GM13977 (cell line): ENCODE results near the gene C12orf57.

Experiments used
- DNase-seq: peaks from one replicate; pipeline ENCODE4 v3.0.0; 2012; ENCODE audit warnings: low spot score
- CTCF ChIP-seq: IDR thresholded peaks from 2 replicates; pipeline ENCODE4 v1.5.1; 2012; ENCODE audit warnings: mild to moderate bottlenecking, control low read depth; ENCODE audit not compliant: insufficient read depth; ENCODE audit errors: extremely low read depth, missing control alignments
- in situ Hi-C: fragments of 300-500 bp; cut with MboI; formaldehyde crosslinking; loops from one replicate; pipeline ENCODE4 v1.12.0; 2022; ENCODE audit warnings: low sequenced_read_pairs, low pct_unique_long_range_greater_than_20kb, mixed read lengths, inconsistent platforms; ENCODE audit not compliant: unreplicated experiment

Gene C12orf57

GRCh38 chr12:6919588-6919987, 24.2 kb upstream of the C12orf57 start:
- DNase-seq = no peak
- no peak for TF ChIP-seq CTCF
- in situ Hi-C loops = no loop called here

DNA sequence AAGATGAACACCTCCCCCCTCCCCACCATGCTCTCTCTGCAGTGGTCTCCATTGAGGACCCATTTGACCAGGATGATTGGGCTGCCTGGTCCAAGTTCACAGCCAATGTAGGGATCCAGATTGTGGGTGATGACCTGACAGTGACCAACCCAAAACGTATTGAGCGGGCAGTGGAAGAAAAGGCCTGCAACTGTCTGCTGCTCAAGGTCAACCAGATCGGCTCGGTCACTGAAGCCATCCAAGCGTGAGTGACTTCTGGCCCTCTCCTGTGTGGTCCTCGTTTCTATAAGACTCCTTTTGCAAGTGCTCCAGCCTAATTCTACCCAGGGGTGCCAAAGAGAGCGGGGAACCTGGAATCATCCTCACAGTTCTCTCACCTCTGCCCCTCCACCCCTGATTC, 22.3 kb upstream of the C12orf57 start:
- DNase-seq = no peak
- in situ Hi-C loops = no loop called here
- TF ChIP-seq CTCF = no peak

DNA sequence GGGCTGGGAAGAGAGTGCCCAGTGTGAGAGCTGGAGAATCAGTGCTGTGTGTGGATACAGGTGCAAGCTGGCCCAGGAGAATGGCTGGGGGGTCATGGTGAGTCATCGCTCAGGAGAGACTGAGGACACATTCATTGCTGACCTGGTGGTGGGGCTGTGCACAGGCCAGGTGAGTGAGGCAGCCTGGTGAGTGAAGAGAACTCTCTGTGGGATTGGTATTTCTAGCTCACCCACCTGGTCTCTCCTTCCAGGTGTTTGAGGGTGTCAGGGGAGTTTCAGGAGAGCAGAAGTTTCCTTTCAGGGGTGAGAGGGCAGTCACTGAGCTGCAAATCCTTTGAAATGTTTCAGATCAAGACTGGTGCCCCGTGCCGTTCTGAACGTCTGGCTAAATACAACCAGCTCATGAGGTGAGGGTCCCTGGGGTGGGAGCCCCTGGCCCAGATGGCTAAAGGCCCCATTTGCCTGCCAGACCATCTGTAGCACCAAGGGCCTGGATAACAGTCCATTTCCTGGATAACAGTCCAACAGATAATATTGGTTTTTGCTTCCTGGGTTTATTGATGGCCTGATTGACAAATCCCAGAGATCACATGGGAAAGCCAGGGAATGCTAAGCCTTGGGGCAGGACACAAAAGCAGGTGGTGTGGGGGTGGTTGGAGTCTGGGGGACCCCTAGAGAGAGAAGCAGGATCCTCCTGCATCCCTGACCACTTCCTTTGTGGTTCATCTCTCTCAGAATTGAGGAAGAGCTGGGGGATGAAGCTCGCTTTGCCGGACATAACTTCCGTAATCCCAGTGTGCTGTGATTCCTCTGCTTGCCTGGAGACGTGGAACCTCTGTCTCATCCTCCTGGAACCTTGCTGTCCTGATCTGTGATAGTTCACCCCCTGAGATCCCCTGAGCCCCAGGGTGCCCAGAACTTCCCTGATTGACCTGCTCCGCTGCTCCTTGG, 21.6 kb upstream of the C12orf57 start:
- in situ Hi-C loops = no loop called here

GRCh38 chr12:6923003-6923732, 20.7 kb upstream of the C12orf57 start:
- DNase-seq = no peak
- in situ Hi-C loops = no loop called here
- no peak for TF ChIP-seq CTCF

More for the DNA sequence above, 21.6 kb upstream of the C12orf57 start:
- DNase-seq = no peak
- TF ChIP-seq CTCF = no peak

GRCh38 chr12:6923851-6924250, 20.0 kb upstream of the C12orf57 start:
- DNase-seq = no peak
- in situ Hi-C loops = no loop called here
- TF ChIP-seq CTCF = no peak

- no peak for DNase-seq
- in situ Hi-C loops = loop anchor here (25.0 kb wide), 1 partner anchor 187 kb away; the partner anchor contains the start of gene C1RL
- no peak for TF ChIP-seq CTCF
Measured at GRCh38 chr12:6925239-6925539, 18.6 kb upstream of the C12orf57 start.
